GM12873 (cell line): Measurements from ENCODE around the gene MAD1L1.

ENCODE experiments used
- TF ChIP-seq, protein P1 (sequence below): IDR thresholded peaks from 2 replicates; pipeline ENCODE4 v1.5.1; 2012; ENCODE audit warnings: low read depth, mild to moderate bottlenecking, moderate library complexity, low read length, control low read depth; ENCODE audit not compliant: insufficient read depth; ENCODE audit errors: missing control alignments

Gene MAD1L1

DNA sequence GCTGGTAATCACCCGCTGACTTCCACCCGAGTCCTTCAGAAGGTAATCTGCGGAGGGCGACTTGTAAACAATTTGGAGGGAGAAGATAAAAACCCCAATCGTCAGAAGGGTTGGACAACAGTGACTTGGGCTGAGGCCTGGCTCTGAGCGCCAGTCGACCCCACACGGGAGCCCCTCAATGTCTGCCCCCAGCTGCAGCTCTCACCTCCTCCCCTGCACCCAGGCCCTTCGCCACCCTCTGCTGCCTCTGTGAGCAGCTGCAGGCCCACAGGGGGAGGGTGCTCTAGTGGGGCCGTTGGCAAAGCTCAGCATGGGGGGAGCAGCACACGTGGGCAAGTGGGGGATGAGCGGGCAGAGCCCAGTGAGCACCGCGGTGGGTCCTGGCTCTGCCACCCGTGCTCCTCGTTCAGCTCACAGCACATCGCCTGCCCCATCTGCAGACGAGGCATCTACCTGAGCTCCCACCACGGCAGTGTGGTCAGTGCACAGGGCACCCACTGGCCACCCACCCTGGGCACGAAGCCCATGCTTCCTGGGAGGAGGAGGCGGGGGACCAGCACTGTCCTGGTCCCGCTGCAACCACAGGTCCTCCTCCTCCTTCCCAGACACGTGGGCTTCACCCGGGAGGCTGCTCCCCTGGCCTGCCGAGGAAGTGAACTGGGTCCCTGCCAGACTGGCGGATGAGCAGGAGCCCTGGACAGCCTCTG, 282.1 kb downstream of the MAD1L1 start:
- TF ChIP-seq, protein P1, sequence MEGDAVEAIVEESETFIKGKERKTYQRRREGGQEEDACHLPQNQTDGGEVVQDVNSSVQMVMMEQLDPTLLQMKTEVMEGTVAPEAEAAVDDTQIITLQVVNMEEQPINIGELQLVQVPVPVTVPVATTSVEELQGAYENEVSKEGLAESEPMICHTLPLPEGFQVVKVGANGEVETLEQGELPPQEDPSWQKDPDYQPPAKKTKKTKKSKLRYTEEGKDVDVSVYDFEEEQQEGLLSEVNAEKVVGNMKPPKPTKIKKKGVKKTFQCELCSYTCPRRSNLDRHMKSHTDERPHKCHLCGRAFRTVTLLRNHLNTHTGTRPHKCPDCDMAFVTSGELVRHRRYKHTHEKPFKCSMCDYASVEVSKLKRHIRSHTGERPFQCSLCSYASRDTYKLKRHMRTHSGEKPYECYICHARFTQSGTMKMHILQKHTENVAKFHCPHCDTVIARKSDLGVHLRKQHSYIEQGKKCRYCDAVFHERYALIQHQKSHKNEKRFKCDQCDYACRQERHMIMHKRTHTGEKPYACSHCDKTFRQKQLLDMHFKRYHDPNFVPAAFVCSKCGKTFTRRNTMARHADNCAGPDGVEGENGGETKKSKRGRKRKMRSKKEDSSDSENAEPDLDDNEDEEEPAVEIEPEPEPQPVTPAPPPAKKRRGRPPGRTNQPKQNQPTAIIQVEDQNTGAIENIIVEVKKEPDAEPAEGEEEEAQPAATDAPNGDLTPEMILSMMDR: no peak

DNA sequence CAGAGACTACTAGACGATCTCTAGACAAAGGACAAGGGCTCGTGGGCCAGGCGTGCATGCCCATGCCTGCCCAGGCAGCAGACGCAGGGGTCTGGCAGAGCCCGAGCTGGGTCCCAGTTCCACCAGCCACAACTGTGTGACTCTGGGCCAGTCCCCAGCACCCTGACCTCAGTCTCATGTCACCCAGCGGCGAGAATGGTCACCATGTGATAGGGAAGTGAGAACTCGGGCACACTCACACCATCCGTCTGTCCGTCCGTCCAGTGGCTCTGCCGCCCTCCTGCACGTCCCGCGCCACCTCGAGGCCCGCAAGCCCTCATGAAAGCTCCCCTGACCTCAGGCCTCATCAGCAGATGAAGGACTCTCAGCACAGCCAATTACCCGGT, 282.7 kb downstream of the MAD1L1 start:
- TF ChIP-seq, protein P1: no peak

DNA sequence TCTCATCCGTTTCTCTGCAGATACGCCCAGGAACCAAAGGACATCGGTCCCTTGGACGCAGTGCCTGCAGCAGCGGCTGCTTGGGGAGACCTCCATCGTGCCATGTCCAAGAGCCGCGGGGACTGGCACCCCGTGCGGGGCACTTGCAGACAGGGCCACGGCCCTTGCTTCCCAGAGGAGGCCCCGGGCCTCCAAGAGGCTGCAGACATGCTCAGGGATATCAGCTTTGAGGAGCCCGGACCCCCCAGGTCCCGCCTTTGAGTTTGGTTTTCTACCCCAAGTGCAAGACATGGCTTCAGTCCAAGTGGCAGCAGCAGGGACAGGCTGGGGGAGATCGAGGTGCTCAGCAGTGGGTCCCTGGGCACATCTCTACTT, 283.1 kb downstream of the MAD1L1 start:
- TF ChIP-seq, protein P1: no peak

DNA sequence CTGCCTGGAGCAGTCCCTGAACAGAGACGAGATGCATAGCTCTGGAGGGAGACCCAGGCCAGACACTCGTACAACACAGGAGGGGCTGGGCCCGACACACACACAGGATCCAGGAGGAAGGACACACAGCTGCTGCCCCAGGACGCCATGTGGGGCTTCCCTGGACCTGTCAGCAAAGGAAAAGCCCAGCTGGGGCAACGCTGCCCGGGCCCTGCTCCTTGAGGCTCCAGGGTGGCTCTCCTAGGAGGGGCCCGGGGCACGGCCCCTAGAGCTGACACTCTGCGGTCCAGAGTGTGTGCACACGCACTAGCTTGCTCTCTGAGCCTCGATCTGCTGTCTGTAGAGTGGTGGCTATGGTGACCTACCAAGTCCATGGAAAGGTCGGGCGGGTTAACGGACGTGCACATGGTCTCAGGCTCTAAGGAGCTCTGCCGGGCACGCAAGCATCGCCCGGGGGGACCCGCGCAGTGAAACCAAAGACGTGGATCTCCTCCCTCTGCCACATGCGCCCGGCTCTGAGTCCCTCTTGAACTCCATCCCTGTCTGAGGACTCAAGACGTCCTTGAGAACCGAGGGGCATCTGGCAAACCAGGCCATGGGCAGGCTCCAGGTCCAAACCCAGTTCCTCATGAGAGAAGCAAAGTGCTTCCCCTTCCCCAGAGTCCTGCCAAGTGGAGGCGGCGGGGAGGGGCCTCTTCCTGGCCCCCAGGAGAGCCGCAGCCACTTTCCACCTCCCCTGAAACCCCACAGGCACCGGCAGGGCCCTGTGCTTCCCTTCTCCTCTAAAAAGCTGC, 283.7 kb downstream of the MAD1L1 start:
- TF ChIP-seq, protein P1: no peak

DNA sequence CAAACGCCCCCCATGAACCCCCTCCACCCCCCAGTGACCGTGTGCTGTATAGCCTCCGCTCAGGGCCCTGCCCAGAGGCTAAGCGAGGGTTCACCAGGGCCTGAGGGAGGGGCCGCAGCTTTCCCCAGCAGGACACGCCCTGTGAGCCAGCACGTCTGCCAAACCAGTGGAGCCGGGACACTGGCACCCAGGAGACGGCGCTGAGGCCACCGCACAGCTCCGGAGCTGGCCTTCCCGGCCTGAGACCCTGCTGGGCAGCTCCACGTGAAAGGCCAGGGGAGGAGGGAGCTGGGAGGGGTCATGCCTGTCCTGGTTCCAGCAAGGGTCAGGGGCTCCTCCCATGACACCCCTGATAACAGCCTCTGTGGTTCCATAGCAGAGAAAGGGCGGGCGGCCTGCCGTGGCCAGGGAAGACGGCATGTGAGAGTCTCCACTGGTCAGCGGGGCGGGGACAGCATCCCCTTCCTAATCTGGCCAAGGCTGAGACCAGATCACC, 284.4 kb downstream of the MAD1L1 start:
- TF ChIP-seq, protein P1: no peak

GRCh38 chr7:1947586-1948217, 285.0 kb downstream of the MAD1L1 start:
- TF ChIP-seq, protein P1: no peak

- TF ChIP-seq, protein P1: no peak
Observed at GRCh38 chr7:1946773-1947450, 285.8 kb downstream of the MAD1L1 start.
